GM13977 (cell line): ENCODE measurements around the gene TRMT112.
A peak's percentile ranks its signal among the peaks of the same experiment; 100 is the strongest.

ENCODE experiments used
- DNase-seq: peaks from one replicate; pipeline ENCODE4 v3.0.0; 2012; ENCODE audit warnings: low spot score
- in situ Hi-C: fragments of 300-500 bp; cut with MboI; formaldehyde crosslinking; loops from one replicate; pipeline ENCODE4 v1.12.0; 2022; ENCODE audit warnings: low sequenced_read_pairs, low pct_unique_long_range_greater_than_20kb, mixed read lengths, inconsistent platforms; ENCODE audit not compliant: unreplicated experiment
- TF ChIP-seq, protein P1 (sequence below): IDR thresholded peaks from 2 replicates; pipeline ENCODE4 v1.5.1; 2012; ENCODE audit warnings: mild to moderate bottlenecking, control low read depth; ENCODE audit not compliant: insufficient read depth; ENCODE audit errors: extremely low read depth, missing control alignments

The TRMT112 gene

DNA sequence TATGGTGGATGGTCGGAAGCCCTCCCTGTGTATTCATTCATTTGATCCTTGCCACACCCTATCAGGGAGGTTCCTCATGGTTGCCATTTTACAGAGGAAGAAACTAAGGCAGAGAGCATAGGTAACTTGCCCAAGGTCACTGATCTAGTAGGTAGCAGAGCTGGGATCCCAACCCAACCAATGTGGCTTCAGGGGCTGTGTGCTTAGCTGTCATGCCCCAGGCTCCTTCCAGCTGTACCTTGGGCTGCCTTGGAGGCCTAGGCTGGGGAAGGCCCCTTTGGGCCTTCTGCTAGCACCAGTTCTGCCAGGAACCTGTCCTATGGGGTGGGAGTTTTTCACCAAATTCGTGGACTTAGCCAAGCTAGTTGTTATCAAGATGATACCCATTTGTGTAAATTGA, 41.5 kb downstream of the TRMT112 start:
- TF ChIP-seq, protein P1, sequence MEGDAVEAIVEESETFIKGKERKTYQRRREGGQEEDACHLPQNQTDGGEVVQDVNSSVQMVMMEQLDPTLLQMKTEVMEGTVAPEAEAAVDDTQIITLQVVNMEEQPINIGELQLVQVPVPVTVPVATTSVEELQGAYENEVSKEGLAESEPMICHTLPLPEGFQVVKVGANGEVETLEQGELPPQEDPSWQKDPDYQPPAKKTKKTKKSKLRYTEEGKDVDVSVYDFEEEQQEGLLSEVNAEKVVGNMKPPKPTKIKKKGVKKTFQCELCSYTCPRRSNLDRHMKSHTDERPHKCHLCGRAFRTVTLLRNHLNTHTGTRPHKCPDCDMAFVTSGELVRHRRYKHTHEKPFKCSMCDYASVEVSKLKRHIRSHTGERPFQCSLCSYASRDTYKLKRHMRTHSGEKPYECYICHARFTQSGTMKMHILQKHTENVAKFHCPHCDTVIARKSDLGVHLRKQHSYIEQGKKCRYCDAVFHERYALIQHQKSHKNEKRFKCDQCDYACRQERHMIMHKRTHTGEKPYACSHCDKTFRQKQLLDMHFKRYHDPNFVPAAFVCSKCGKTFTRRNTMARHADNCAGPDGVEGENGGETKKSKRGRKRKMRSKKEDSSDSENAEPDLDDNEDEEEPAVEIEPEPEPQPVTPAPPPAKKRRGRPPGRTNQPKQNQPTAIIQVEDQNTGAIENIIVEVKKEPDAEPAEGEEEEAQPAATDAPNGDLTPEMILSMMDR = no peak
- DNase-seq = no peak
- in situ Hi-C loops = no loop called here

DNA sequence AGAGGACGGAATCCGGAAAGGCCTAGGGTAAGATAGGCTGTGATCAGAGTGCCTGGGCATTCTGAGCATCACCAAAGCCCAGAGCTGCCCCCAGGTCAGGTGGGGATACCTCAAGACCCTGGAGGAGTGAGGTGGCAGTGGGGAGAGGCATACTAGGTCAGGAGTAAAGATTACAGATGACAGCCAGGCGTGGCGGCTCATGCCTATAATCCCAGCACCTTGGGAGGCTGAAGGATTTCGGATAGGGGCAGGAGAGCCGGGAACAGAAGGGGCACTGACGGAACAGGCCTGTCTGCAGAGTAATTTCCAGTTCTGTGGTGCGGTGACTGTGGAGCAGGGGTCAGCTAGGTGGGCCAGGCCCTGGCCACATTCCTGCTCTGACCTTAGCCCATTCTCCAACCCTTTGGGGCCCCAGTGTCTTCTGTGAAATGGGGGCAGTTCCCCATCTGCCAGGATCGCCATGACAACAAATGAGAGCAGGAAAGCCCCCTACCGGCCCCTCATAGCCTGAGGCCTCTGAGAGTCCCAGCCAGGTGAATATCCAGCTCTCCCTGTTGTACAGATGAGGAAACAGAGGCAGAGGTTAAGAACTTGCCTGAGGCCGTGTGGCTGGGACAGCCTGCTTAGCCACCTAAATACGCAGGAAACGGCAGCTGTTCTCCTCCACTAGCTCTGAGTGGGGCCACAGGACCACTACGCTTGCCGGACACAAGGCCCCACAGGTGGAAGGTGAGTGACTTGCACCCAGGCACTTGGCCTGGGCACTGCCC, 42.1 kb downstream of the TRMT112 start:
- no peak for DNase-seq
- in situ Hi-C loops = no loop called here
- TF ChIP-seq, protein P1 = no peak

DNA sequence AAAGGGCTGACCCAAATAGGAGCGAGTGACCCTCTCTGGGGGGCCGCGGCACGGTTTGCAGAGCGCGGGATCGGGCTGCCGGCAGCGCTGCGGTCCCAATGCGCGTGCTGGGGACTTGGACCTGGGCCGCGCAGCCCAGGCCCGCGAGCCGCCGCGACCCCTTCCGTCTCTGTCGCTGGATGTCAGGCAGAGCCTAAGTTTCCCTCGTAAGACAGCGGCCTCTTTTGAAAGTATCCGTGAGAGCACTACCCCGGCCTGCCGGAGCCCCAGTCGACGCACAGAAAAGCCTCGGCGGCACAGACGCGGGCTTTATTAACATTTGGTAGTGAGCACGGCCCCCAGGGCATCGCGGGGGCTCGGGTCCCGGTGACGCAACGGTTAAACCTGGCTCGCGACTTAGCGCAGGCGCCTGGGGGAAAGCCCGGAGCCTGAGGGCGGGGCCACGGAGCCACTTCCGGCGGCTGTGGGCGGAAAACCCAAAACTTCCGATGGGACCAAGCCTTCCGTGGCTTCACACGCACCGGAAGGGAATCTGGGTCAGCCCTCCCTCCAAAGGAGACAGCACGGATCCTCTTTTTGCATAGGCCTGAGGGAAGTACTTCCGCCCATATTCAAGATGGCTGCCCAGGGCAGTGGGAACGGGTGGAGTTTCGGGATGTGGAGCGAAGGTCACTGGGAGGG, 47.7 kb downstream of the TRMT112 start:
- peak; percentile 91 for DNase-seq
- TF ChIP-seq, protein P1 = peak; percentile 10
- in situ Hi-C loops = no loop called here

DNA sequence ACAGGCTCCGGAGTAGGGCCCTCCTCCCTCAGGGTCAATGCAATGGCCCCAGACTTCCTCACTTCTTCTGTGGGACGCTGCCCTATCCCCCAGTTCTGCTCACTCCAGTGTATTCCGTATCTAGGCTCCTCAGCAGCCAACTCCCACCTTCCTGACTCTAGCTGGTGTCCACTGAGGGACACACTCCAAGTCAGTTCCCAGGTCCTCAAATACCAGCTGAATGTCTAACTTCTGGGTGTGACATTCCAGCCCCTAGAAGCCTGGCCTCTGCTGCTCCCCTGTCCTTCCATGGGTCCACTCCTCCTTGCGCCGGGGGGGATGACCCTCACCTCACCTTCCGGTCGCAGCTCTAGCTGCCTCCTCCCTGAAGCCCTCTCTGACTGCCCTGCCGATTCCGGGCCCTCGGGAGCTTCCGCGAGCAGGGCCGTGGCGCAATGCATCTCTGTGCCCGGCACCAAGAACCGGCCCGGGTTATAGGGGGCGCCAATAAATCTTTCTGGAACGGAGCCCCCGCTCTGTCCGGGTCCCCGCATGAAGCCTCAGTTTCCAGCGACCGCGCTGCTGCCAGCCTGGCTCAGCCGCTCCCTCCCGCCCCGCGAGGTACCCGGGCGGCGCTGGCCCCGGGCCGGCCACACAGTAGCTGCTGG, 48.3 kb downstream of the TRMT112 start:
- DNase-seq = no peak
- in situ Hi-C loops = no loop called here
- TF ChIP-seq, protein P1 = no peak

DNA sequence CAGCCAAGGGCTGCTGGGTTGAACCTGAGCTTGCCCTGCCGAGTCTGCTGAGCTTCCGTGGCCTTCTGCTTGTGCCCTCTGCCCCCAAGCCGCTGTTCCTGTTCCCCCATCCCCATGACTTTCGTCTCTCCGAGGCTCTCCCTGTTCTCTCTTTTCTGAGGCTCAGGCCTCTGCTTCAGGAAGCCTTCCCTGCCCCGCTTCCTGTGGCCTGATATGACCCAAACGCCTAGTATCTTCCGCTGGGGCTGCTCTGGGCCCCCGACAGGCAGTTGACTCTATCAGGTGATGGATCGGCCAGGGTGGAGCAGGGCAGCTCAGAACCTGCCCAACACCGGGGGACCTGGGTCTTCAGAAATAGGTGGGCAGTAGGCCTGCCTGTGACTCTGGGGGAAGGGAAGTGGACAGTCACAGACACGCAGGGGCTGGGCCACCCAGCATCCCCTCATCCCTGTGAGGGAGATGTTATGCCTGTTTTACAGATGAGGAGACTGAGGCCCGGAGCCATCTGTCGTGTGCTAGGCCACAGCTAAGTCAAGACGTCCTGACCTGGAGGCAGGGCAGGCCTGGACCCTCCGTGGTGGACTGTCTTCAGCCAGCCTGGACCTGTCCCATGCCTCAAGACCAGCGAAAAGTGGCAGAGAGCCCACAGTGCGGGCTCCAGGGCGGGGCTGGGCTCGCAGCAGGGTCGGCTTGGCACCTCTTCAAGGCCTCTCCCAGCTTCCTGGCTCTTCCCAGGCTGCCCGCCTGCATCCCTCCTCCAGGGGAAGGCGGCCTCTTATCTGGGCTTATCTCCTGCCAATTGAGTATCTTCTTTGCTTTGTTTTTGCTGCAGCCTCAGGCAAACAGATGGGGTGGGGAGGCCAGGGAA, 49.1 kb downstream of the TRMT112 start:
- no peak for DNase-seq
- in situ Hi-C loops = no loop called here
- TF ChIP-seq, protein P1 = no peak

DNA sequence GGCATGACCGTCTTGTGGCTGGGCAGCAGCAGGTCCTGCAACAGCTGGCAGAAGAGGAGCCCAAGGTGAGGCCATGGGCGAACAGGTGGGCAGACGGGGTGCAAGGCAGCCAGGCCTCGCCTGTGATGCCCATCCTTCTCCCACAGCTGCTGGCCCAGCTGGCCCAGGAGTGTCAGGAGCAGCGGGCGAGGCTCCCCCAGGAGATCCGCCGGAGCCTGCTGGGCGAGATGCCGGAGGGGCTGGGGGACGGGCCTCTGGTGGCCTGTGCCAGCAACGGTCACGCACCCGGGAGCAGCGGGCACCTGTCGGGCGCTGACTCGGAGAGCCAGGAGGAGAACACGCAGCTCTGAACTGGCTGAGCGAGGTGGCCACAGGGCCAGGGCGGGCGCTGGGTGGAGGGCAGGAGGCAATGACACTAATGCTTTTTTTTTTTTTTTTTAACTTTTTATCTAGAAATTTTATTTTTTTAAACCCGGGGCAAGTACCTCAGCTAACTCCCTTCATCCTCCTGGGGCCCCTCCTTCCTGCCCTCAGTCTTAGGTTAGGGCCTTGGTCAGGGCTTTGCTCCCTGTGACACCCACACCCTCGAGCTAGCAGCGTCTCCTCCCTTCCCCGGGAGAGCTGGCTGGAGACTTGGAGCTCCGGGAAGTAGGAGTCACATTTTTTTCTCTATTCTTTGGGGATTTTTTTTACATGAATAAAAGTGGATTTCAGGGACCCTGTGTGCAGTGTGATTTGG, 50.0 kb downstream of the TRMT112 start:
- DNase-seq = no peak
- in situ Hi-C loops = no loop called here
- TF ChIP-seq, protein P1 = no peak
